GM23338 (cell line): ENCODE measurements around the gene KCNMA1. TPM values are rescaled to one million over a fixed set of nuclear protein-coding genes. Genes with fewer than 3 reads are reported as not detected.

Experiments used
- ATAC-seq: fragments of 200-7000 bp; cut with Tn5 transposase; 3 replicates; pipeline ENCODE4 v1.9.1; 2020
- DNase-seq: peaks from one replicate; pipeline ENCODE4 v3.0.0-alpha.2; 2015; ENCODE audit warnings: low spot score
- H2AFZ ChIP-seq: fragments of 200-600 bp; sonication (generic); 2 replicates; pipeline ENCODE4 v1.8.0; 2016; ENCODE audit warnings: antibody characterized with exemption, mild to moderate bottlenecking, moderate library complexity
- H3F3A ChIP-seq: fragments of 200-600 bp; sonication (generic); replicated peaks from 2 replicates; pipeline ENCODE4 v1.8.0; 2017; ENCODE audit warnings: antibody characterized with exemption, mixed run types, low read depth
- H3K27ac ChIP-seq: fragments of 200-600 bp; sonication (generic); 2 replicates; pipeline ENCODE4 v1.6.1; 2016; ENCODE audit warnings: low read depth
- H3K27me3 ChIP-seq: fragments of 200-600 bp; sonication (generic); 2 replicates; pipeline ENCODE4 v1.8.0; 2016; ENCODE audit warnings: mild to moderate bottlenecking, mixed run types, moderate library complexity; ENCODE audit not compliant: insufficient read depth
- H3K36me3 ChIP-seq: fragments of 200-600 bp; sonication (generic); 2 replicates; pipeline ENCODE4 v1.8.0; 2016; ENCODE audit warnings: mild to moderate bottlenecking; ENCODE audit not compliant: insufficient read depth
- H3K4me1 ChIP-seq: fragments of 200-600 bp; sonication (generic); 2 replicates; pipeline ENCODE4 v1.8.0; 2016; ENCODE audit warnings: mild to moderate bottlenecking, moderate library complexity; ENCODE audit not compliant: insufficient read depth
- H3K4me2 ChIP-seq: fragments of 200-600 bp; sonication (generic); 2 replicates; pipeline ENCODE4 v1.7.1; 2017; ENCODE audit warnings: mixed run types
- H3K4me3 ChIP-seq: fragments of 200-600 bp; sonication (generic); 2 replicates; pipeline ENCODE4 v1.6.1; 2016; ENCODE audit warnings: mixed run types
- H3K79me2 ChIP-seq: fragments of 200-600 bp; sonication (generic); replicated peaks from 2 replicates; pipeline ENCODE4 v1.8.0; 2017; ENCODE audit warnings: mild to moderate bottlenecking; ENCODE audit not compliant: insufficient read depth
- H3K9me2 ChIP-seq: fragments of 200-600 bp; sonication (generic); 2 replicates; pipeline ENCODE4 v1.8.0; 2017; ENCODE audit not compliant: insufficient read depth
- H4K20me1 ChIP-seq: fragments of 200-600 bp; sonication (generic); replicated peaks from 2 replicates; pipeline ENCODE4 v1.8.0; 2017; ENCODE audit warnings: mild to moderate bottlenecking; ENCODE audit not compliant: insufficient read depth
- H3K27ac Mint-ChIP-seq: 2 replicates; pipeline ENCODE4 v1.8.0; 2020; ENCODE audit warnings: inconsistent platforms, mild to moderate bottlenecking, moderate library complexity, mixed read lengths
- H3K27me3 Mint-ChIP-seq: 3 replicates; pipeline ENCODE4 v1.8.0; 2022; ENCODE audit warnings: low read depth, mild to moderate bottlenecking, moderate library complexity, mixed read lengths, inconsistent platforms; ENCODE audit not compliant: insufficient read depth, poor library complexity
- H3K36me3 Mint-ChIP-seq: 3 replicates; pipeline ENCODE4 v1.8.0; 2021; ENCODE audit warnings: low read depth, mild to moderate bottlenecking, inconsistent platforms, moderate library complexity, mixed read lengths
- H3K4me1 Mint-ChIP-seq: 3 replicates; pipeline ENCODE4 v1.8.0; 2020; ENCODE audit warnings: mild to moderate bottlenecking, inconsistent platforms, mixed read lengths
- H3K4me3 Mint-ChIP-seq: 3 replicates; pipeline ENCODE4 v1.8.0; 2021; ENCODE audit warnings: moderate library complexity, mild to moderate bottlenecking, inconsistent platforms, mixed read lengths
- H3K9me3 Mint-ChIP-seq: 3 replicates; pipeline ENCODE4 v1.8.0; 2020; ENCODE audit warnings: moderate library complexity, mild to moderate bottlenecking, inconsistent platforms, mixed read lengths
- CREB1 ChIP-seq: fragments of 250-450 bp; sonication (Bioruptor Pico); IDR thresholded peaks from 2 replicates; pipeline ENCODE4 v1.5.0; 2020; ENCODE audit warnings: low read depth, mild to moderate bottlenecking, moderate library complexity
- CTCF ChIP-seq, 2 experiments: fragments of 200-600 bp in 1 of 2; sonication (generic) in 1 of 2; conservative IDR thresholded peaks; 2 replicates each; pipeline versions ENCODE4 v1.5.1 to v1.6.1; 2016 to 2017; ENCODE audit warnings: antibody characterized with exemption in 2 of 2, low read depth in 2 of 2, mild to moderate bottlenecking in 2 of 2, moderate library complexity in 1 of 2
- ETS1 ChIP-seq: IDR thresholded peaks from 2 replicates; pipeline ENCODE4 v1.6.1; 2016; ENCODE audit warnings: antibody characterized with exemption
- EZH2 ChIP-seq: fragments of 200-600 bp; sonication (generic); IDR thresholded peaks from one replicate; pipeline ENCODE4 v1.8.0; 2017; ENCODE audit warnings: antibody characterized with exemption, mild to moderate bottlenecking, low read depth; ENCODE audit not compliant: unreplicated experiment
- EZH2phosphoT487 ChIP-seq: fragments of 200-600 bp; sonication (generic); IDR thresholded peaks from one replicate; pipeline ENCODE4 v1.8.1; 2018; ENCODE audit warnings: antibody characterized with exemption; ENCODE audit not compliant: unreplicated experiment
- JUNB ChIP-seq: IDR thresholded peaks from one replicate; pipeline ENCODE4 v1.6.1; 2016; ENCODE audit warnings: antibody characterized with exemption; ENCODE audit not compliant: unreplicated experiment
- NANOG ChIP-seq: IDR thresholded peaks from 2 replicates; pipeline ENCODE4 v1.6.1; 2016; ENCODE audit warnings: antibody characterized with exemption, borderline replicate concordance
- POLR2AphosphoS5 ChIP-seq: IDR thresholded peaks from 2 replicates; pipeline ENCODE4 v1.6.1; 2016; ENCODE audit warnings: antibody characterized with exemption, low read depth
- REST ChIP-seq: IDR thresholded peaks from one replicate; pipeline ENCODE4 v1.6.1; 2018; ENCODE audit warnings: antibody characterized with exemption; ENCODE audit not compliant: unreplicated experiment
- STAT1 ChIP-seq: IDR thresholded peaks from one replicate; pipeline ENCODE4 v1.6.1; 2016; ENCODE audit warnings: antibody characterized with exemption; ENCODE audit not compliant: unreplicated experiment
- ZNF114 ChIP-seq: fragments of 250-450 bp; sonication (Bioruptor Pico); IDR thresholded peaks from 2 replicates; pipeline ENCODE4 v1.5.0; 2020; ENCODE audit warnings: mild to moderate bottlenecking, moderate library complexity
- ZNF331 ChIP-seq: fragments of 250-450 bp; sonication (Bioruptor Pico); IDR thresholded peaks from 2 replicates; pipeline ENCODE4 v1.5.0; 2020; ENCODE audit warnings: low read depth, mild to moderate bottlenecking, moderate library complexity
- polyA plus RNA-seq: library from polyadenylated mRNA; unstranded; fragments of >200 nt; fragmentation: Nextera tagmentation; extraction: Ambion mirVana; gene quantifications from 2 replicates; pipeline ENCODE4 v1.2.1, GENCODE V29; 2016
- total RNA-seq: library from RNA; depleted of rRNA; stranded (reverse); fragments of >200 nt; shearing (Covaris generic); gene quantifications from 2 replicates; pipeline ENCODE4 v1.2.3, GENCODE V29; 2014

Gene KCNMA1
- total and polyA plus RNA-seq, 2 experiments from 2014 or later: 8.2 to 9.0 TPM

- no peak for TF ChIP-seq REST
- TF ChIP-seq EZH2: no peak
- TF ChIP-seq EZH2phosphoT487: no peak
- TF ChIP-seq STAT1: no peak
- TF ChIP-seq ETS1: no peak
- TF ChIP-seq NANOG: no peak
Measured at GRCh38 chr10:77604063-77604462, 33.5 kb downstream of the KCNMA1 start (continued).

- Histone ChIP-seq H3K36me3 (no peaks in the 10 kb centered on the region), H3K4me1 (peaks cover 8% of the 10 kb centered on the region; the same call in 1 of the 2 replicates), H2AFZ (no peak overlapping the region), H3F3A (no peaks in the 10 kb centered on the region), H4K20me1 (no peaks in the 10 kb centered on the region; the same call in 1 of the 2 replicates), H3K27ac (no peak overlapping the region), H3K4me3 (no peak overlapping the region), H3K4me2 (0 out of 2 replicates have a peak overlapping the region, but pooled peaks have one; percentile 26), H3K79me2 (no peaks in the 10 kb centered on the region), H3K27me3 (no peaks in the 10 kb centered on the region), H3K9me2 (peaks cover 4% of the 10 kb centered on the region; the same call in 1 of the 2 replicates)
- H3K9me3 Mint-ChIP-seq: no peaks in the 10 kb centered on the region
- no peak overlapping the region for H3K27ac Mint-ChIP-seq
- no peak overlapping the region for H3K4me3 Mint-ChIP-seq
- H3K27me3 Mint-ChIP-seq: peaks cover 6% of the 10 kb centered on the region
- ATAC-seq (no peak; the same call in 2 of the 3 replicates), DNase-seq (peak; percentile 37)
- H3K4me1 Mint-ChIP-seq: peaks cover 14% of the 10 kb centered on the region
- H3K36me3 Mint-ChIP-seq: no peaks in the 10 kb centered on the region
- TF ChIP-seq ZNF114 (CRISPR knock-in tag): no peak
- TF ChIP-seq REST: no peak
- no peak for TF ChIP-seq JUNB
- TF ChIP-seq POLR2AphosphoS5: no peak
- TF ChIP-seq ZNF331 (CRISPR knock-in tag): no peak
- no peak for TF ChIP-seq CTCF (conservative IDR thresholded peaks at IDR 0.05; ENCODE audit: low read depth in 2 of 2)
- no peak for TF ChIP-seq CREB1
- no peak for TF ChIP-seq EZH2
- TF ChIP-seq STAT1: no peak
Measured at GRCh38 chr10:77603534-77603927, 34.1 kb downstream of the KCNMA1 start.
